Neural cell (in vitro differentiated cells): Measurements from ENCODE around the gene YKT6.

ENCODE experiments used
- EP300 ChIP-seq: fragments of 450-650 bp; conservative IDR thresholded peaks from 2 replicates; pipeline ENCODE4 v1.6.1; 2014; ENCODE audit warnings: antibody characterized with exemption, mild to moderate bottlenecking, moderate library complexity; ENCODE audit not compliant: poor library complexity, severe bottlenecking
- EZH2 ChIP-seq: fragments of 200-600, 300-800 bp; shearing (Covaris generic), sonication (generic); IDR thresholded peaks from 2 replicates; pipeline ENCODE4 v1.6.1; 2014; ENCODE audit warnings: antibody characterized with exemption, low read length, borderline replicate concordance, mild to moderate bottlenecking; ENCODE audit not compliant: insufficient read depth, poor library complexity, severe bottlenecking
- POLR2AphosphoS5 ChIP-seq: IDR thresholded peaks from 2 replicates; pipeline ENCODE4 v1.6.1; 2012
- RAD21 ChIP-seq: fragments of 450-650 bp; conservative IDR thresholded peaks from 2 replicates; pipeline ENCODE4 v1.6.1; 2014; ENCODE audit warnings: antibody characterized with exemption, mild to moderate bottlenecking, moderate library complexity
- TF ChIP-seq, protein P1 (sequence below): fragments of 450-650 bp; IDR thresholded peaks from 2 replicates; pipeline ENCODE4 v1.5.1; 2014; ENCODE audit warnings: antibody characterized with exemption, mild to moderate bottlenecking, moderate library complexity; ENCODE audit not compliant: poor library complexity, severe bottlenecking
- TF ChIP-seq, protein P2 (sequence below): IDR thresholded peaks from 2 replicates; pipeline ENCODE4 v1.6.1; 2012; ENCODE audit warnings: borderline replicate concordance

- no peak for TF ChIP-seq POLR2AphosphoS5
- no peak for TF ChIP-seq EP300
- TF ChIP-seq, protein P1, sequence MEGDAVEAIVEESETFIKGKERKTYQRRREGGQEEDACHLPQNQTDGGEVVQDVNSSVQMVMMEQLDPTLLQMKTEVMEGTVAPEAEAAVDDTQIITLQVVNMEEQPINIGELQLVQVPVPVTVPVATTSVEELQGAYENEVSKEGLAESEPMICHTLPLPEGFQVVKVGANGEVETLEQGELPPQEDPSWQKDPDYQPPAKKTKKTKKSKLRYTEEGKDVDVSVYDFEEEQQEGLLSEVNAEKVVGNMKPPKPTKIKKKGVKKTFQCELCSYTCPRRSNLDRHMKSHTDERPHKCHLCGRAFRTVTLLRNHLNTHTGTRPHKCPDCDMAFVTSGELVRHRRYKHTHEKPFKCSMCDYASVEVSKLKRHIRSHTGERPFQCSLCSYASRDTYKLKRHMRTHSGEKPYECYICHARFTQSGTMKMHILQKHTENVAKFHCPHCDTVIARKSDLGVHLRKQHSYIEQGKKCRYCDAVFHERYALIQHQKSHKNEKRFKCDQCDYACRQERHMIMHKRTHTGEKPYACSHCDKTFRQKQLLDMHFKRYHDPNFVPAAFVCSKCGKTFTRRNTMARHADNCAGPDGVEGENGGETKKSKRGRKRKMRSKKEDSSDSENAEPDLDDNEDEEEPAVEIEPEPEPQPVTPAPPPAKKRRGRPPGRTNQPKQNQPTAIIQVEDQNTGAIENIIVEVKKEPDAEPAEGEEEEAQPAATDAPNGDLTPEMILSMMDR = no peak
- no peak for TF ChIP-seq RAD21
- TF ChIP-seq EZH2 = no peak
- TF ChIP-seq, protein P2, sequence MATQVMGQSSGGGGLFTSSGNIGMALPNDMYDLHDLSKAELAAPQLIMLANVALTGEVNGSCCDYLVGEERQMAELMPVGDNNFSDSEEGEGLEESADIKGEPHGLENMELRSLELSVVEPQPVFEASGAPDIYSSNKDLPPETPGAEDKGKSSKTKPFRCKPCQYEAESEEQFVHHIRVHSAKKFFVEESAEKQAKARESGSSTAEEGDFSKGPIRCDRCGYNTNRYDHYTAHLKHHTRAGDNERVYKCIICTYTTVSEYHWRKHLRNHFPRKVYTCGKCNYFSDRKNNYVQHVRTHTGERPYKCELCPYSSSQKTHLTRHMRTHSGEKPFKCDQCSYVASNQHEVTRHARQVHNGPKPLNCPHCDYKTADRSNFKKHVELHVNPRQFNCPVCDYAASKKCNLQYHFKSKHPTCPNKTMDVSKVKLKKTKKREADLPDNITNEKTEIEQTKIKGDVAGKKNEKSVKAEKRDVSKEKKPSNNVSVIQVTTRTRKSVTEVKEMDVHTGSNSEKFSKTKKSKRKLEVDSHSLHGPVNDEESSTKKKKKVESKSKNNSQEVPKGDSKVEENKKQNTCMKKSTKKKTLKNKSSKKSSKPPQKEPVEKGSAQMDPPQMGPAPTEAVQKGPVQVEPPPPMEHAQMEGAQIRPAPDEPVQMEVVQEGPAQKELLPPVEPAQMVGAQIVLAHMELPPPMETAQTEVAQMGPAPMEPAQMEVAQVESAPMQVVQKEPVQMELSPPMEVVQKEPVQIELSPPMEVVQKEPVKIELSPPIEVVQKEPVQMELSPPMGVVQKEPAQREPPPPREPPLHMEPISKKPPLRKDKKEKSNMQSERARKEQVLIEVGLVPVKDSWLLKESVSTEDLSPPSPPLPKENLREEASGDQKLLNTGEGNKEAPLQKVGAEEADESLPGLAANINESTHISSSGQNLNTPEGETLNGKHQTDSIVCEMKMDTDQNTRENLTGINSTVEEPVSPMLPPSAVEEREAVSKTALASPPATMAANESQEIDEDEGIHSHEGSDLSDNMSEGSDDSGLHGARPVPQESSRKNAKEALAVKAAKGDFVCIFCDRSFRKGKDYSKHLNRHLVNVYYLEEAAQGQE = no peak
Observed at GRCh38 chr7:44238116-44238695, 37.4 kb downstream of the YKT6 start.
